HL-60 (cell line): ENCODE data around the gene ADGRB2.

ENCODE experiments used
- DNase-seq, 2 experiments: peaks; one replicate each; pipeline ENCODE4 v3.0.0-alpha.2; 2010 to 2020; ENCODE audit warnings: low read depth in 1 of 2, low spot score in 1 of 2
- H3K27ac ChIP-seq: fragments of 250-450 bp; sonication (Bioruptor Pico); replicated peaks from 2 replicates; pipeline ENCODE4 v1.5.1; 2020; ENCODE audit warnings: mild to moderate bottlenecking, moderate library complexity
- H3K27me3 ChIP-seq: fragments of 250-450 bp; sonication (Bioruptor Pico); 2 replicates; pipeline ENCODE4 v1.5.1; 2021; ENCODE audit warnings: mild to moderate bottlenecking, moderate library complexity; ENCODE audit not compliant: insufficient read depth, poor library complexity, severe bottlenecking
- H3K4me3 ChIP-seq: replicated peaks from 2 replicates; pipeline ENCODE4 v1.5.1; 2011; ENCODE audit warnings: mild to moderate bottlenecking, control low read depth, low read length; ENCODE audit not compliant: insufficient read depth
- GABPA ChIP-seq: IDR thresholded peaks from 2 replicates; pipeline ENCODE4 v1.6.1; 2012; ENCODE audit warnings: low read depth
- POLR2AphosphoS5 ChIP-seq: IDR thresholded peaks from 2 replicates; pipeline ENCODE4 v1.6.1; 2012; ENCODE audit warnings: low read depth
- SPI1 ChIP-seq: IDR thresholded peaks from 2 replicates; pipeline ENCODE4 v1.6.1; 2012; ENCODE audit warnings: low read depth, mild to moderate bottlenecking, borderline replicate concordance
- TF ChIP-seq, protein P1 (sequence below): IDR thresholded peaks from 2 replicates; pipeline ENCODE4 v1.6.1; 2012; ENCODE audit warnings: low read depth; ENCODE audit not compliant: insufficient replicate concordance
- TF ChIP-seq, protein P2 (sequence below): IDR thresholded peaks from one replicate; pipeline ENCODE4 v1.5.1; 2011; ENCODE audit warnings: low read length, control low read depth, inconsistent platforms; ENCODE audit not compliant: insufficient read depth

The ADGRB2 gene

DNA sequence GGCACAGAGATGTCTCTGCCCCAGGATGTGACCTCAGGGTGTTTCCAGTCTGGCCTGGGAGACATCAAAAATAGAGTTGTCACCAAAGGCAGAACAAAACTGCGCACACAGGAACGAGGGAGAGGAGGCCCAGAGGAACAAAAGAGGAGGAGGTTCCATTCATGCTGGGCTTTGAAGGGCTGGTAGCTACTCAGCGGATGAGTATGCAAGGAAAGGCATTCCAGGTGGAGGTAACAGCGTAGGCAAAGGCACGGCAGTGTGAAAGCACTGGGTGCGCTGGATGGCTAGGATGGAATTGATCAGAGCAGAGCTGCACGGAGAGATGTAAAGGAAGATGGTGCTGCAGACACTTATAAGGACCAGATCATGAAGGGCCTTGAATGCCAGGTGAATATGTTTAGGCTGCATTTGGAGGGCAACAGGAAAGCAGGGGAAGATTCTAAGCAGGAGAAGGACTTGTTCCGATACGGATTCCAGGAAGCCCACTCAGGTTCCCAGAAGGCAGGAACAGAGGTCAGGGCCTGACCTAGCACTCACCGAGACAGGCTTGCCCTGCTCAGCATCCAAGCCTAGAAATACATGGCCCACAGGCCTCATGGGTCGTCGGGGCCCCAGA lies 66.7 kb downstream of the ADGRB2 start:
- no peak for TF ChIP-seq SPI1
- TF ChIP-seq, protein P1, sequence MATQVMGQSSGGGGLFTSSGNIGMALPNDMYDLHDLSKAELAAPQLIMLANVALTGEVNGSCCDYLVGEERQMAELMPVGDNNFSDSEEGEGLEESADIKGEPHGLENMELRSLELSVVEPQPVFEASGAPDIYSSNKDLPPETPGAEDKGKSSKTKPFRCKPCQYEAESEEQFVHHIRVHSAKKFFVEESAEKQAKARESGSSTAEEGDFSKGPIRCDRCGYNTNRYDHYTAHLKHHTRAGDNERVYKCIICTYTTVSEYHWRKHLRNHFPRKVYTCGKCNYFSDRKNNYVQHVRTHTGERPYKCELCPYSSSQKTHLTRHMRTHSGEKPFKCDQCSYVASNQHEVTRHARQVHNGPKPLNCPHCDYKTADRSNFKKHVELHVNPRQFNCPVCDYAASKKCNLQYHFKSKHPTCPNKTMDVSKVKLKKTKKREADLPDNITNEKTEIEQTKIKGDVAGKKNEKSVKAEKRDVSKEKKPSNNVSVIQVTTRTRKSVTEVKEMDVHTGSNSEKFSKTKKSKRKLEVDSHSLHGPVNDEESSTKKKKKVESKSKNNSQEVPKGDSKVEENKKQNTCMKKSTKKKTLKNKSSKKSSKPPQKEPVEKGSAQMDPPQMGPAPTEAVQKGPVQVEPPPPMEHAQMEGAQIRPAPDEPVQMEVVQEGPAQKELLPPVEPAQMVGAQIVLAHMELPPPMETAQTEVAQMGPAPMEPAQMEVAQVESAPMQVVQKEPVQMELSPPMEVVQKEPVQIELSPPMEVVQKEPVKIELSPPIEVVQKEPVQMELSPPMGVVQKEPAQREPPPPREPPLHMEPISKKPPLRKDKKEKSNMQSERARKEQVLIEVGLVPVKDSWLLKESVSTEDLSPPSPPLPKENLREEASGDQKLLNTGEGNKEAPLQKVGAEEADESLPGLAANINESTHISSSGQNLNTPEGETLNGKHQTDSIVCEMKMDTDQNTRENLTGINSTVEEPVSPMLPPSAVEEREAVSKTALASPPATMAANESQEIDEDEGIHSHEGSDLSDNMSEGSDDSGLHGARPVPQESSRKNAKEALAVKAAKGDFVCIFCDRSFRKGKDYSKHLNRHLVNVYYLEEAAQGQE = no peak
- no peak for TF ChIP-seq POLR2AphosphoS5
- TF ChIP-seq, protein P2, sequence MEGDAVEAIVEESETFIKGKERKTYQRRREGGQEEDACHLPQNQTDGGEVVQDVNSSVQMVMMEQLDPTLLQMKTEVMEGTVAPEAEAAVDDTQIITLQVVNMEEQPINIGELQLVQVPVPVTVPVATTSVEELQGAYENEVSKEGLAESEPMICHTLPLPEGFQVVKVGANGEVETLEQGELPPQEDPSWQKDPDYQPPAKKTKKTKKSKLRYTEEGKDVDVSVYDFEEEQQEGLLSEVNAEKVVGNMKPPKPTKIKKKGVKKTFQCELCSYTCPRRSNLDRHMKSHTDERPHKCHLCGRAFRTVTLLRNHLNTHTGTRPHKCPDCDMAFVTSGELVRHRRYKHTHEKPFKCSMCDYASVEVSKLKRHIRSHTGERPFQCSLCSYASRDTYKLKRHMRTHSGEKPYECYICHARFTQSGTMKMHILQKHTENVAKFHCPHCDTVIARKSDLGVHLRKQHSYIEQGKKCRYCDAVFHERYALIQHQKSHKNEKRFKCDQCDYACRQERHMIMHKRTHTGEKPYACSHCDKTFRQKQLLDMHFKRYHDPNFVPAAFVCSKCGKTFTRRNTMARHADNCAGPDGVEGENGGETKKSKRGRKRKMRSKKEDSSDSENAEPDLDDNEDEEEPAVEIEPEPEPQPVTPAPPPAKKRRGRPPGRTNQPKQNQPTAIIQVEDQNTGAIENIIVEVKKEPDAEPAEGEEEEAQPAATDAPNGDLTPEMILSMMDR = no peak
- no peak for TF ChIP-seq GABPA
- Histone ChIP-seq H3K27me3 (peaks cover 3% of the 10 kb centered on the region), H3K27ac (no peak overlapping the region), H3K4me3 (no peak overlapping the region)
- no peak for DNase-seq

DNA sequence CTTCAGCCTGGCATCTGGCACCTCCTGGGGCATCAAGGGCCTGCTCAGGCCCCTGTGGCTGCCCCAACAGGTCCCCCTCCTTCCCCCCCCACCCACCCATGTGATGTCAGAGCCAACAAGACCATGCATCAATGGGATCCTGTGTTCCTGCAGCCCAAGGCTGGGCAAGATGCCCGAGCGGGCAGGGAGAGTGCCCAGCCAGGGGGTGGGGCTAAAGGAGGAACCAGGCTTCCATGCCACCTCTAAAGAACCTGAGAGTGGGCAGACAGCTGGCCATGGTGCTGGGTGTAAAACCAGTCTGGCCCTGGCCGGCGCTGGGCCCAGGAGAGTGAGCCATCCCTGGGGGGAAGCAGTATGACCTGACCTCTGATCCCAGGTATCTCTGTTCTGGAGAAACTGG lies 67.9 kb downstream of the ADGRB2 start:
- H3K27me3 ChIP-seq = peaks cover 3% of the 10 kb centered on the region
- DNase-seq = no peak
- H3K27ac ChIP-seq = no peak overlapping the region
- TF ChIP-seq, protein P2 = no peak
- TF ChIP-seq POLR2AphosphoS5 (no peak), GABPA (no peak), SPI1 (no peak)
- TF ChIP-seq, protein P1 = no peak
- no peak overlapping the region for H3K4me3 ChIP-seq

DNA sequence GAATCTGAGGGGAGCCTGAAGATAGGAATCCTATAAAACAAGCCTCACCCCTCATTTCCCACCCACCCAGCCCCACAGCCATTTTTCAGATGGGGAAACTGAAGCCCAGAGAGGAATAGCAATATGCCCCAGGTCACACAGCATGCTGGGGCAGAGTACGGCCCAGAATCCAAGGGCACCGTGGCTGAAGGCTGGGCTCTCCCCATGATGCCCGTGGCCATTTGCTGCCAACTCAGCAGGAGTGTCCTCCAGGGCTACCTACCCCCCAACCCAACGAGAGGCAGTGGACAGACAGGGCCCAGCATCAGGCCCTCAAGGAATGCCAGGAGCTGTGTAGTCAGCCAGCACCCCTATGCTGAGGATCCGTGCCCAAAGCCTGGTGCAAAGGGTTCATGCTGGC lies 68.8 kb downstream of the ADGRB2 start:
- DNase-seq = no peak
- TF ChIP-seq POLR2AphosphoS5 = no peak
- H3K27me3 ChIP-seq = peaks cover 3% of the 10 kb centered on the region
- no peak overlapping the region for H3K4me3 ChIP-seq
- no peak overlapping the region for H3K27ac ChIP-seq

DNA sequence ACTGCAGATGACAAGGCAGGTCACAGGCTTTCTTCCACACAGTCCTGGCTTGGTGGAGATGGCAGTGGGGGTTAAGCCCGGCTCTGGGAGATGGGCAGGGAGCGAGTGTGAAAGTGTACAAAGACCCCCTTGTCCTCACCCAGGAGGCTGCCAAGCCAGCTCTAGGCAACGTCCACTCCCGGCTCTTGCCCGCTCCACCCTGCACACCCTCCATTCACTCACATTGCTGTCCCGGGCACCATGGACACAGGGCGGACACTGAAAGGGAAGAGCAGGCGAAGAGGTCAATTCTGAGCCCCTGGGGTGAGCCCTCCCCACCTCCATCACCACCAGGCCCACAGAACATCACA lies 69.2 kb downstream of the ADGRB2 start:
- Histone ChIP-seq H3K27me3 (peaks cover 3% of the 10 kb centered on the region), H3K27ac (no peak overlapping the region), H3K4me3 (no peak overlapping the region)
- no peak for DNase-seq
- TF ChIP-seq GABPA (no peak), SPI1 (no peak), POLR2AphosphoS5 (no peak)
- TF ChIP-seq, protein P2 = no peak
- TF ChIP-seq, protein P1 = no peak
